ENCODE results near the gene GIPR.
"Not testable (repeated sequence)": the region's sequence is repeated elsewhere in the genome, so short reads cannot be mapped to it uniquely, and the experiment has no call there.

GIPR gene

GRCh38 chr19:45667620-45668341 is at the start of gene GIPR:
TSS of gene GIPR (plus strand) at chr19:45668221. CDS start at chr19:45669521, 1,300 bp downstream.
- peak; percentile 56 for DNase-seq

GRCh38 chr19:45621389-45621788 is 46.6 kb upstream of the GIPR start:
- DNase-seq, result no peak

GRCh38 chr19:45621976-45622503 is 46.0 kb upstream of the GIPR start:
- no peak for DNase-seq

GRCh38 chr19:45623984-45624383 is 44.0 kb upstream of the GIPR start:
- no peak for DNase-seq

- DNase-seq, result not testable (repeated sequence)
These were observed 39.8 kb upstream of the GIPR start for GRCh38 chr19:45628219-45628618.

- DNase-seq, result no peak
These were observed 38.3 kb upstream of the GIPR start for GRCh38 chr19:45629704-45630103.

GRCh38 chr19:45630463-45630862 is 37.6 kb upstream of the GIPR start:
- no peak for DNase-seq

GRCh38 chr19:45632468-45633196 is 35.4 kb upstream of the GIPR start:
- DNase-seq, result peak; percentile 95

- no peak for DNase-seq
These were observed 31.7 kb upstream of the GIPR start for GRCh38 chr19:45636275-45636674.

- DNase-seq, result no peak
These were observed 31.1 kb upstream of the GIPR start for GRCh38 chr19:45636902-45637301.

- no peak for DNase-seq
These were observed 29.9 kb upstream of the GIPR start for GRCh38 chr19:45637890-45638667.

- peak; percentile 50 for DNase-seq
These were observed 28.9 kb upstream of the GIPR start, which contains the start of gene EML2 for GRCh38 chr19:45638930-45639729. TSS of gene EML2 (minus strand) at chr19:45639397. CDS start at chr19:45639376, 21 bp downstream.

GRCh38 chr19:45640849-45641273 is 27.2 kb upstream of the GIPR start:
- peak; percentile 40 for DNase-seq

GRCh38 chr19:45641274-45642105 is 26.5 kb upstream of the GIPR start:
- DNase-seq, result peak; percentile 90

GRCh38 chr19:45643024-45643926 is 24.7 kb upstream of the GIPR start:
- peak; percentile 87 for DNase-seq

GRCh38 chr19:45643927-45644771 is 23.9 kb upstream of the GIPR start:
- no peak for DNase-seq

GRCh38 chr19:45645068-45645630 is 22.9 kb upstream of the GIPR start:
- DNase-seq, result no peak

- peak; percentile 85 for DNase-seq
These were observed 22.2 kb upstream of the GIPR start for GRCh38 chr19:45645631-45646344.
